ENCODE data around the gene CALN1.

GRCh38 chr7:72286519-72286918, 125.6 kb downstream of the CALN1 start:
- TF ChIP-seq CTCF (IDR thresholded peaks at IDR 0.05), result no peak
- TF ChIP-seq SIN3A (IDR thresholded peaks at IDR 0.05; ENCODE audit: borderline replicate concordance, insufficient read depth, low read depth, low read length), result no peak
- no peak for TF ChIP-seq TCF7L2 (IDR thresholded peaks at IDR 0.05; ENCODE audit: low read depth, low read length)
- no peak for TF ChIP-seq REST (IDR thresholded peaks at IDR 0.05; ENCODE audit: insufficient read depth in 1 of 2, low read depth in 2 of 2, low read length in 1 of 2)
- TF ChIP-seq POLR2AphosphoS5 (IDR thresholded peaks at IDR 0.05; ENCODE audit: low read depth, low read length), result no peak

Measured in Panc1 (cell line).